Kidney (tissue), 14 donors: ENCODE results near the gene PRKAB1. TPM values are rescaled to one million over a fixed set of nuclear protein-coding genes. Genes with fewer than 3 reads are reported as not detected.
"Not testable (repeated sequence)": the region's sequence is repeated elsewhere in the genome, so short reads cannot be mapped to it uniquely, and the experiment has no call there.

Experiments used
- DNase-seq, 5 donors: peaks; one replicate each; pipeline ENCODE4 v3.0.0-alpha.2; 2013 to 2020
- FAIRE-seq: peaks from 2 replicates; lab custom pipeline; 2012; peaks lifted over from hg19 to GRCh38; lab: Jason Lieb, UNC
- H3K27ac ChIP-seq, 2 donors: one replicate each; pipeline ENCODE4 v1.7.0; 2013; ENCODE audit warnings: low read depth in 2 of 2, low read length in 2 of 2, inconsistent platforms in 1 of 2
- H3K27me3 ChIP-seq: one replicate; pipeline ENCODE4 v1.7.1; 2013; ENCODE audit warnings: low read length, inconsistent platforms; ENCODE audit not compliant: control insufficient read depth, insufficient read depth
- H3K36me3 ChIP-seq, 3 donors: one replicate each; pipeline versions ENCODE4 v1.7.0 to v1.7.1; 2013; ENCODE audit warnings: low read length in 3 of 3, control low read depth in 1 of 3, inconsistent platforms in 1 of 3; ENCODE audit not compliant: insufficient read depth in 3 of 3, control insufficient read depth in 2 of 3
- H3K4me1 ChIP-seq, 3 donors: one replicate each; pipeline versions ENCODE4 v1.7.0 to v1.7.1; 2013; ENCODE audit warnings: low read length in 3 of 3, inconsistent platforms in 1 of 3, low read depth in 1 of 3; ENCODE audit not compliant: control insufficient read depth in 2 of 3, insufficient read depth in 2 of 3
- H3K4me3 ChIP-seq, 3 donors: one replicate each; pipeline versions ENCODE4 v1.7.0 to v1.8.1; 2013; ENCODE audit warnings: low read length in 3 of 3, control low read depth in 1 of 3, inconsistent platforms in 1 of 3
- H3K9ac ChIP-seq, 3 donors: one replicate each; pipeline versions ENCODE4 v1.7.0 to v1.7.1; 2013; ENCODE audit warnings: low read length in 3 of 3, control low read depth in 1 of 3, inconsistent platforms in 1 of 3
- H3K9me3 ChIP-seq, 3 donors: one replicate each; pipeline versions ENCODE4 v1.7.0 to v1.7.1; 2013; ENCODE audit warnings: low read length in 3 of 3, control low read depth in 1 of 3, inconsistent platforms in 1 of 3; ENCODE audit not compliant: control insufficient read depth in 2 of 3, insufficient read depth in 1 of 3
- CTCF ChIP-seq: IDR thresholded peaks from 3 replicates; pipeline ENCODE4 v1.5.1; 2012; ENCODE audit warnings: mild to moderate bottlenecking, moderate library complexity, borderline replicate concordance; ENCODE audit not compliant: insufficient read depth; ENCODE audit errors: extremely low read depth
- intact Hi-C: fragments of 100-400 bp; cut with DNase I; formaldehyde crosslinking; loops from one replicate; pipeline ENCODE4 v1.11.1; 2022
- polyA plus RNA-seq: library from polyadenylated mRNA; stranded (reverse); fragments of 350-450 nt; fragmentation: Illumina TruSeq; extraction: RNeasy Lipid Tissue Mini Kit (QIAGEN cat#74804); gene quantifications from one replicate; pipeline ENCODE4 v1.2.3, GENCODE V29; 2014; ENCODE audit warnings: low read depth, low replicate concordance; ENCODE audit not compliant: insufficient read depth
- total RNA-seq: library from RNA; stranded (reverse); fragmentation: NEBNext Ultra II Directional; extraction: Animal tissue kit (Norgen Biotek cat#: 25700); gene quantifications from one replicate; pipeline ENCODE4 v1.2.1, GENCODE V29; 2021
- donor health status: control.
- donor health status: control.
- donor health status: control.
- donor health status: control.
- donor health status: control.
- donor health status: DM: yes; HTN: yes; CAD: no.
- donor health status: Normal renal cell carcinoma (clear cell type).

Gene PRKAB1
- total and polyA plus RNA-seq, 2 donors from 2014 or later = 79.9 to 165 TPM

- intact Hi-C loops = no loop called here
- DNase-seq (no peak), FAIRE-seq (no peak)
- peak overlapping the region in 1 of 3 donors; percentile 17 for H3K9ac ChIP-seq
- H3K27me3 ChIP-seq = no peaks in the 10 kb centered on the region
- H3K9me3 ChIP-seq = no peaks in the 10 kb centered on the region
- peaks cover 0 to 28% (median 15%) of the 10 kb centered on the region in 3 donors for H3K4me1 ChIP-seq
- peaks cover 0 to 11% (median 0%) of the 10 kb centered on the region in 3 donors for H3K36me3 ChIP-seq
- no peak for TF ChIP-seq CTCF
- H3K4me3 ChIP-seq = no peak overlapping the region
- H3K27ac ChIP-seq = peak overlapping the region; percentile 26 to 47
These were observed 36.3 kb downstream of the PRKAB1 start for GRCh38 chr12:119704065-119704747.

- Histone ChIP-seq H3K27me3 (no peaks in the 10 kb centered on the region), H3K36me3 (peaks cover 0 to 12% (median 0%) of the 10 kb centered on the region in 3 donors), H3K9ac (no peak overlapping the region), H3K9me3 (no peaks in the 10 kb centered on the region), H3K4me3 (no peak overlapping the region), H3K27ac (peak overlapping the region in 1 of 2 donors; percentile 51), H3K4me1 (peaks cover 3 to 24% (median 17%) of the 10 kb centered on the region in 3 donors)
- intact Hi-C loops = no loop called here
- DNase-seq = no peak
- no peak for TF ChIP-seq CTCF
- no peak for FAIRE-seq
These were observed 37.2 kb downstream of the PRKAB1 start for GRCh38 chr12:119705182-119705581.

GRCh38 chr12:119706427-119706826 lies 38.5 kb downstream of the PRKAB1 start:
- Histone ChIP-seq H3K36me3 (peaks cover 0 to 12% (median 0%) of the 10 kb centered on the region in 3 donors), H3K4me1 (peaks cover 8 to 33% (median 27%) of the 10 kb centered on the region in 3 donors)
- H3K9me3 ChIP-seq, H3K27me3 ChIP-seq, H3K9ac ChIP-seq, intact Hi-C loops, FAIRE-seq, H3K4me3 ChIP-seq, DNase-seq, H3K27ac ChIP-seq: not testable (repeated sequence)

GRCh38 chr12:119710374-119710964 lies 42.5 kb downstream of the PRKAB1 start:
- peak overlapping the region; percentile 90 to 97 for H3K27ac ChIP-seq
- intact Hi-C loops = no loop called here
- H3K4me1 ChIP-seq = peaks cover 8 to 52% (median 24%) of the 10 kb centered on the region in 3 donors
- H3K9ac ChIP-seq = peak overlapping the region in 1 of 3 donors; percentile 65
- FAIRE-seq (peak; percentile 38), DNase-seq (peak; percentile 83 to 92 (median 90))
- peak overlapping the region in 1 of 3 donors; percentile 19 for H3K4me3 ChIP-seq
- TF ChIP-seq CTCF = no peak
- no peaks in the 10 kb centered on the region for H3K27me3 ChIP-seq
- peaks cover 0 to 17% (median 0%) of the 10 kb centered on the region in 3 donors for H3K36me3 ChIP-seq
- peaks cover 0 to 4% (median 0%) of the 10 kb centered on the region in 3 donors for H3K9me3 ChIP-seq
